HG02642 (cell line): Measurements from ENCODE around the gene TRAF6.
"Not testable (repeated sequence)": the region's sequence is repeated elsewhere in the genome, so short reads cannot be mapped to it uniquely, and the experiment has no call there.

Experiments
- ATAC-seq: cut with Tn5 transposase; IDR thresholded peaks from one replicate; pipeline ENCODE4 v1.9.1; 2021; ENCODE audit warnings: mild to moderate bottlenecking; ENCODE audit not compliant: unreplicated experiment, poor library complexity

The TRAF6 gene

GRCh38 chr11:36498721-36499120, 11.4 kb downstream of the TRAF6 start:
- ATAC-seq = no peak

- ATAC-seq = no peak
Measured at GRCh38 chr11:36493332-36493731, 16.7 kb downstream of the TRAF6 start.

GRCh38 chr11:36492724-36493304, 17.3 kb downstream of the TRAF6 start:
- ATAC-seq = no peak

GRCh38 chr11:36490026-36490806, 19.9 kb downstream of the TRAF6 start:
- no peak for ATAC-seq

GRCh38 chr11:36488096-36488495, 22.0 kb downstream of the TRAF6 start:
- ATAC-seq = no peak

- ATAC-seq = no peak
Measured at GRCh38 chr11:36487619-36488018, 22.5 kb downstream of the TRAF6 start.

GRCh38 chr11:36485298-36486002, 24.6 kb downstream of the TRAF6 start:
- ATAC-seq = no peak

GRCh38 chr11:36483042-36483441, 27.0 kb downstream of the TRAF6 start:
- not testable (repeated sequence) for ATAC-seq

GRCh38 chr11:36480833-36481232, 29.2 kb downstream of the TRAF6 start:
- ATAC-seq = no peak

GRCh38 chr11:36478700-36479329, 31.3 kb downstream of the TRAF6 start:
- ATAC-seq = no peak

GRCh38 chr11:36475192-36475591, 34.9 kb downstream of the TRAF6 start:
- ATAC-seq = no peak

GRCh38 chr11:36471577-36471976, 38.5 kb downstream of the TRAF6 start:
- no peak for ATAC-seq

GRCh38 chr11:36469881-36470802, 39.9 kb downstream of the TRAF6 start:
- no peak for ATAC-seq

- no peak for ATAC-seq
Measured at GRCh38 chr11:36469063-36469462, 41.0 kb downstream of the TRAF6 start.

GRCh38 chr11:36467916-36468315, 42.2 kb downstream of the TRAF6 start:
- no peak for ATAC-seq

GRCh38 chr11:36467012-36467411, 43.1 kb downstream of the TRAF6 start:
- no peak for ATAC-seq

GRCh38 chr11:36465449-36466163, 44.5 kb downstream of the TRAF6 start:
- no peak for ATAC-seq

GRCh38 chr11:36464720-36465119, 45.4 kb downstream of the TRAF6 start:
- no peak for ATAC-seq

GRCh38 chr11:36463781-36464180, 46.3 kb downstream of the TRAF6 start:
- no peak for ATAC-seq
